NCI-H128 (cell line): ENCODE data around the gene GPRIN3.

Experiments
- DNase-seq: peaks from one replicate; lab custom pipeline; 2025; ENCODE audit not compliant: unreplicated experiment; lab: John Stamatoyannopoulos, UW

GPRIN3 gene

GRCh38 chr4:89290727-89291516 lies 16.7 kb downstream of the GPRIN3 start:
- DNase-seq: no peak

GRCh38 chr4:89289312-89289711 lies 18.3 kb downstream of the GPRIN3 start:
- DNase-seq: no peak

- no peak for DNase-seq
Measured at GRCh38 chr4:89288430-89288829, 19.2 kb downstream of the GPRIN3 start.

GRCh38 chr4:89287945-89288344 lies 19.7 kb downstream of the GPRIN3 start:
- DNase-seq: no peak

GRCh38 chr4:89285745-89286144 lies 21.9 kb downstream of the GPRIN3 start:
- no peak for DNase-seq

DNA sequence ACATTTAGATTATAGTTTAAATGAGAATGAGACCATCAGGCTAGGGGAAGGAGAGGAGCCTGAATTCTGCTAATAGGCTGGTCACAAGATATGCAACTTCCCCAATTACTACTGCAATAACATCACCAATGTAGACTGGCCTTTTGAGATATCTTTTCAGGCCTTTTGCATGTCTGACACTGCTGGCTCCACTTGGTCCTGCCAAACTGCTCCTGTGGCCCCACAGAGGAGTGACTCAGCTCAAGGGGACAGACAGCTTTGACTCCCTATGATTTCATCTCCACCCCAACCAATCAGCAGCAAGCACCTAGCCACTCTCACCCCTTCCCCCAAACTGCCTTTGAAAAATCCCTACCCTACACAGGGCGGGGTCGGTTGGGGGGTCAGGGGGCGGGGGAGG lies 22.8 kb downstream of the GPRIN3 start:
- no peak for DNase-seq

- no peak for DNase-seq
Measured at GRCh38 chr4:89284020-89284424, 23.6 kb downstream of the GPRIN3 start.

GRCh38 chr4:89283226-89284009 lies 24.2 kb downstream of the GPRIN3 start:
- no peak for DNase-seq

DNA sequence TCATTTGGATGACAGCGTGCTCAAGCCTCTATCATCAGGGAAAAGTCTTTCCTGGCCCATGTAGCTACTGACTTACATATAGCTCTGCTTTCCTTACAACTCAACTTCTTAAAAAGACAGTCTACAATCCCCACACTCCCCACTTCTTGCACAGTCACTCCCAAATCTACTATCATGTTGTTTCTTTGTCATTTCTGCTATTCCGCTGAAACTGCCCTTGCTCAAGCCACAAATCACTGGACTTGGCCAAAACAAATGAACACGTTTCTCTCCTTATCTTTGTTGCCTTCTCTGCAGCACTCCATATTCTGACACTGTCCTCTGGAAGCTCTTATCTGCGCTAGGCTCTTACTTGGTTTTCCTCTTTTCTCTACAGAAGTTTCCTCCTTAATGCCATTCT lies 28.2 kb downstream of the GPRIN3 start:
- DNase-seq: no peak

DNA sequence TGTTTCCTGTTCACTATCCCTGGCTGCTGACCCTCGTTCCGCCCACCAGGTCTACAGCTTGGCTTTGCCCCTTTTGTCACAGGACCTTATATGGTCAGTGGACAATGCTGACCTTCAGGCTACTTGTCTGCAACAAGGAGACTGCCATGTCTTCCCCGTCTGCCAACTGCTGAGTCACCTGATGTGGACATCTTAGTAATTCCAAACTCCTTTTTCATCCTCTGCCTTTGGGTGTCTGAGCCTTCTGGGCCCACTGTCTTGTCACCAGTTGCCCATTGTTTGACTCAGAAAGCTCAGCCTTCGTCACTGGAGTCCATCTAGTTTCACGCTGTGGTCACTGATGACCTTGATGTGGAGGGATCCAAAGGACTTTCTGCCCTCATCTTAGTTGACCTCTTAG lies 30.2 kb downstream of the GPRIN3 start:
- no peak for DNase-seq

DNA sequence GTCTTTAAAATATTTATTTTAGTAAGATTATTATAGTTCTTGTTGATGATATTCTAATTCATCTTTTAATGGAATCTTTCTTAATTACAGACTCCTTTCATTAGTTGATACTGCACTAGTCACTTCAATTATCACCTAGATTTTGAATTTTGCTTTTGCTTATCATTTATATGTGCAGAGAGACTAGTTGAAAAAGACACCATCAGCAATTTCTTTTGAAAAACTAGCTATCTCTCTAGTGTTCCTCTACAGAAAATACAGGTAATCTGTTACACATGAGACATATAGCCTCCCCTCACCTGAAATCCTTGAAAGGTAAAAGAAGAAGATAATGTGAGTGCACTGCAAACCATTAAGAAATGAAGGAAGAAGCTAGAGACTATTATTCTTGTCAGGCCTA lies 31.3 kb downstream of the GPRIN3 start:
- DNase-seq: no peak

DNA sequence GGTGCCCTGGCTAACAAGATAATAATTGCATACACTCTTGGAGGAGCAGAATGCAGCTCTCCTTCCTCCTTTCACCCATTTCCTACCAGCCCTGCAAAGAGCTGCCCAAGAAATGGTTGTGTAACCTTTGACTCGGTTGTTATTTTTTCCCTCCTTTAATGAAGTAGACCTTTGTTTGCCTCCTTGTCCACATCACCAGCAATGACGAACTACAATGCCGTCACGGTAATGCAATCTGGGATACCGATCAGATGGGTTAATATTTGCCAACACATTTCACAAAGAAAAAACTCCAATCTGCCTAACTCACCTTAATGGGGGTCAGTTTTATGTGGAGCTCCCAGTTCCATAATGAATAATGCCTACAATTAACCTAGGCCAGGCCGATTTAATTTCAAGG lies 32.0 kb downstream of the GPRIN3 start:
- no peak for DNase-seq

- DNase-seq: no peak
Measured at GRCh38 chr4:89273741-89274141, 33.9 kb downstream of the GPRIN3 start.

GRCh38 chr4:89270792-89271191 lies 36.8 kb downstream of the GPRIN3 start:
- DNase-seq: no peak

DNA sequence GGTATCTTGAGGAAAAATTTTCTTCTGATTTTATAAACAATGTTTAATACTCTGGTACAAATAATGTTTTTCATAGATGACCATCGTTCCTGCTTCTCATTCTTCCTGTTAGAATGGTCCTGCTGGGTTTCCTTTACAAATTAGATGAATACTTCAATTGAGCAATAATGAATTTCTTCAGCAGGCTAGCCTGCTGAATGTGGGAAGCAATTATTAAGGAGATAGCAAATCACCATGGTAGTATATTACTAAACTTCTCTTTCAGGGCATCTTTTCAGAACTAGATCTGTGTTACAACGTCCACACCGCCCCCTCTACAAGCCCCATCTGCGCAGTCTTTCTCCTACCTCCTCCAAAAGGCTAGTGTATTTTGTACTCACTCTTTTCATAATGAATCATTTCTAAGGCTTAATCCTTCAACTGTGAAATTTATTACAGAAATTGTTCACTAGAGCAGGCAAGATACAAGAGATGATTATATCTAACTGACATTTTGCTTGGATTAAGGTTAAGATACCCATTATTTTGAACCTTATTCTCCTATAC lies 38.4 kb downstream of the GPRIN3 start:
- no peak for DNase-seq

GRCh38 chr4:89268679-89269078 lies 38.9 kb downstream of the GPRIN3 start:
- DNase-seq: no peak

- no peak for DNase-seq
Measured at GRCh38 chr4:89267846-89268245, 39.8 kb downstream of the GPRIN3 start.

DNA sequence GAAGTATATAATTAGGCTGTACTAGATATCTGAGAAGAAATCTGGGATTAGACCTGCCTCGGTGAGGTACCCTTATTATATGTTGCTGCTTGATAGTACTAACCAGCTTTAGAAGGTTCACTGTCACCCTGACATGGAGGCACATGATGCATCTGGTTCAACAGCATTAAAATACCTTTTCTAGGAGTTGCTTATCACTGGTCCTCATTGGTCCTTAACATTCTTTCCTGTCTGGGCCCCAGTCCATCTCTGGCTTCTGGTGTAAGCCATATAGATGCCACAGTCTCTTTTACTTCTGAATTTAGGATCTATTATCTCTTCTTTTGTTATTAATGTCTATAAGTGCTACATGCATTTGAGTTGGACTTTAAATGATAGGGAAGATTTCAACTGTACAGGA lies 40.2 kb downstream of the GPRIN3 start:
- no peak for DNase-seq

DNA sequence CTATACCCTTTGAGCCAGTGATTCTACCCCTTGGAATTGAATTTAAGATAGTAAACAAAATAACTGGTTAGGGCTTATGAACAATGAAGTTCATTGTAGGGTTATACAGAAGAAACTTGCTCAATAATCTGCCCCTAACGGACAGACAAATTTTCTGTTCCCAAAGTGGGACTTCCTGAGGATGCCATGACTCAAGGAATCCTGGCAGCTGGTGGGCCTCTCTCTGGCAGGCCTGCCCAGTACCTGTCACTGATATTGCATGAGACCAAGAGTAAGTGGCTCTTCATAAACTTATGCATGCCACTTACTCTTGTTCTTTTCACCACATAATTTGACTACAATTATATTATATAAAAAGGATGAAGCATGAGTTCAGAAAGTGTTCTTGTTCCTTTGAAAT lies 41.5 kb downstream of the GPRIN3 start:
- DNase-seq: no peak

DNA sequence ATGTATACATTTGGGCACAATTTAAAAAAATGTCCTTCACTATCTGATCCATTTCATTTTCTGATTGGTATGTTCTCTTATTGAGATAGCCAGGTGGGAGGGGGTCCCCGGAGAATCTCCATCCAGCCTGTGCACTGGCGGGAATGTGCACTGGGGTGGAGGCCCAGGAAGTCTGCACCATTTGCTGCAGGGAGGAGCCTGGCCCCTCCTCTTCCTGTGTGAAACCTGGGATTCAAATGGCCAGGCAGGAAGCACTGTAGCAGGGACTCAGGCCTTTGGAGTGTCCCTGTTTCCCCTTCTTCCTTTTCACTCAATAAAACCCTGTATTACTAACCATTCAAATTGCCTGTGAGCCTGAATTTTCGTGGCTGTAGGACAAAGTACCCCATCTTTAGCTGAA lies 44.3 kb downstream of the GPRIN3 start:
- no peak for DNase-seq

DNA sequence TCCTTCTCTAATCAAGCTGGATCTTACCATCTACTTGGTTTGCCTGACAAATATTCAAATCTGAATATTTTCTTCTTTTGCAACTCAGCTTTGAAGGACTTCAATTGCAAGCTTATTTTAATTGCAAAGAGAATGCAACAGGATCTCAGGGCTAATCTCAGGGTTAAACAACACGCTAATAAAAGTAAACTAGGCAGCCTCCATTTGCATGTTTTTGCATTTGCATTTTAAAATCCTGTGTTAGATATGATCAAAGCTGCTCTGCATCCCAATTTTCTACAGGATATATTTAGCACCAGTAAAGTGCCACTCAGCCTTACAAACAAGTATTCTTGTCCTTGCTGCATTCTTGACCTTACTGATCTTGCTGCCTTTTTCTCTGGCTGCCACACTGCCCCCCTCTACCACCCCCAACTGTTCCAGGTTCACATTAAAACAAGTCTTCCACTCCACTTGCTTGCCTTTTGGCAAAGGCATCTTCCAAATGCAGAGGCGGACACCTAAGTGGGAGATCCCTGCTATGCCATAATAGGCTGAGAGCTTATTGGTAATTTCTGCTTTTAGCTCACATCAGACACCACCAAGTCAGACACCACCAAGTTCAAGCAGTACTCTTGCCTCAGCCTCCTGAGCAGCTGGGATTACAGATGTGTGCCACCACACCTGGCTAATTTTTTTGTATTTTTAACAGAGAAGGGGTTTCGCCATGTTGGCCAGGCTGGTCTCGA lies 48.1 kb downstream of the GPRIN3 start:
- DNase-seq: no peak

DNA sequence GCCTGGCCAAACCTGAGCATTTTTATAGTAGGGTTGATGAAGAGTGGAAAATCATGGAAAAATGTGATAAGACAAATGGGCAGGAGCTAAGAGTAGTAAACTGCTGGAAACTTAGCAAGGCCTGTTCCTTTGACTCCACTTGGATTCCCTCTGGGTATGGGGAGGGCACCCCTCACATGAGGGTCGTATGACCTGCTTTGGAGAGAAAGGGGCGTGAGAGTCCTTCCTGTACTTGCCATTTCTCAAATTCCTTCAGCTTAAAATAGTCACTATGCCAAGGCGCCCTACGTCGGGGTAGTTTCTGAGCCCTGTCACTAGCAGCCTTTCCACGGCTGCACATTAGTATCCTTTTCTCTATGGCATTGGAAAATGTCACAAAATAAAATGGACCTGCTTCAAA lies 49.1 kb downstream of the GPRIN3 start:
- no peak for DNase-seq
